OCI-LY7 (cell line): ENCODE measurements around the gene NIP7.

ENCODE experiments used
- EZH2phosphoT487 ChIP-seq: fragments of 200-600 bp; sonication (generic); IDR thresholded peaks from 2 replicates; pipeline ENCODE4 v1.6.1; 2018; ENCODE audit warnings: low read depth, borderline replicate concordance, mild to moderate bottlenecking, mixed run types, antibody characterized with exemption, low read length, moderate library complexity, mixed read lengths
- TF ChIP-seq, protein P1 (sequence below): fragments of 200-600 bp; sonication (generic); conservative IDR thresholded peaks from 2 replicates; pipeline ENCODE4 v1.5.1; 2014; ENCODE audit warnings: mild to moderate bottlenecking, antibody characterized with exemption, low read length, moderate library complexity, mixed read lengths

GRCh38 chr16:69351309-69352027 is 11.9 kb downstream of the NIP7 start, which contains the start of gene TMED6:
- TF ChIP-seq EZH2phosphoT487 = no peak
- TF ChIP-seq, protein P1, sequence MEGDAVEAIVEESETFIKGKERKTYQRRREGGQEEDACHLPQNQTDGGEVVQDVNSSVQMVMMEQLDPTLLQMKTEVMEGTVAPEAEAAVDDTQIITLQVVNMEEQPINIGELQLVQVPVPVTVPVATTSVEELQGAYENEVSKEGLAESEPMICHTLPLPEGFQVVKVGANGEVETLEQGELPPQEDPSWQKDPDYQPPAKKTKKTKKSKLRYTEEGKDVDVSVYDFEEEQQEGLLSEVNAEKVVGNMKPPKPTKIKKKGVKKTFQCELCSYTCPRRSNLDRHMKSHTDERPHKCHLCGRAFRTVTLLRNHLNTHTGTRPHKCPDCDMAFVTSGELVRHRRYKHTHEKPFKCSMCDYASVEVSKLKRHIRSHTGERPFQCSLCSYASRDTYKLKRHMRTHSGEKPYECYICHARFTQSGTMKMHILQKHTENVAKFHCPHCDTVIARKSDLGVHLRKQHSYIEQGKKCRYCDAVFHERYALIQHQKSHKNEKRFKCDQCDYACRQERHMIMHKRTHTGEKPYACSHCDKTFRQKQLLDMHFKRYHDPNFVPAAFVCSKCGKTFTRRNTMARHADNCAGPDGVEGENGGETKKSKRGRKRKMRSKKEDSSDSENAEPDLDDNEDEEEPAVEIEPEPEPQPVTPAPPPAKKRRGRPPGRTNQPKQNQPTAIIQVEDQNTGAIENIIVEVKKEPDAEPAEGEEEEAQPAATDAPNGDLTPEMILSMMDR = no peak
